C4-2B (cell line): ENCODE results near the gene PGM5.

Source experiments
- CTCF ChIP-seq: fragments of 450-650 bp; conservative IDR thresholded peaks from 2 replicates; pipeline ENCODE4 v1.5.1; 2017; ENCODE audit warnings: mild to moderate bottlenecking
- ZFX ChIP-seq: fragments of 450-650 bp; IDR thresholded peaks from 2 replicates; pipeline ENCODE4 v1.6.1; 2017

GRCh38 chr9:68482548-68482947 is 126.1 kb downstream of the PGM5 start:
- TF ChIP-seq CTCF = no peak
- TF ChIP-seq ZFX = no peak
